Activated T-helper 2 cell treated with anti-CD3 and anti-CD28 coated beads, Interferon-gamma antibody, Interleukin-2, Interleukin-4, amounts not matched to agents 10 μg/mL and 5 μg/mL and 100 μg/mL, durations not matched to agents 14 hours and 24 hours and 36 hours (primary cell): Measurements from ENCODE around the gene UVRAG. TPM values are rescaled to one million over a fixed set of nuclear protein-coding genes. Genes with fewer than 3 reads are reported as not detected.

Experiments used
- DNase-seq: peaks from one replicate; pipeline ENCODE4 v3.0.0; 2021; ENCODE audit warnings: low spot score
- H3K27ac Mint-ChIP-seq: one replicate; pipeline ENCODE4 v1.8.0; 2021; ENCODE audit warnings: mixed read lengths
- H3K27me3 Mint-ChIP-seq: one replicate; pipeline ENCODE4 v1.8.0; 2021; ENCODE audit warnings: low read depth, mixed read lengths
- H3K36me3 Mint-ChIP-seq: one replicate; pipeline ENCODE4 v1.8.0; 2021; ENCODE audit warnings: low read depth, mixed read lengths
- H3K4me1 Mint-ChIP-seq: one replicate; pipeline ENCODE4 v1.8.0; 2021; ENCODE audit warnings: low read depth, mixed read lengths
- H3K4me3 Mint-ChIP-seq: one replicate; pipeline ENCODE4 v1.8.0; 2021; ENCODE audit warnings: low read depth, mild to moderate bottlenecking, moderate library complexity, mixed read lengths
- H3K9me3 Mint-ChIP-seq: one replicate; pipeline ENCODE4 v1.8.0; 2021; ENCODE audit warnings: mixed read lengths
- intact Hi-C: fragments of 100-400 bp; cut with micrococcal nuclease; formaldehyde crosslinking; loops from one replicate; pipeline ENCODE4 v1.15.1; 2023
- total RNA-seq: library from RNA; stranded (reverse); gene quantifications from 2 replicates; pipeline ENCODE4 v1.2.3, GENCODE V29; 2022

Gene UVRAG
- total RNA-seq, 1 donor from 2014 or later = 23.3 TPM

GRCh38 chr11:75790986-75791385, 24.0 kb upstream of the UVRAG start:
- Mint-ChIP-seq H3K4me1 (no peaks in the 10 kb centered on the region), H3K9me3 (no peaks in the 10 kb centered on the region), H3K4me3 (no peak overlapping the region), H3K27me3 (no peaks in the 10 kb centered on the region), H3K27ac (no peak overlapping the region), H3K36me3 (no peaks in the 10 kb centered on the region)
- DNase-seq = no peak
- intact Hi-C loops = no loop called here

- no peak for DNase-seq
- no peak overlapping the region for H3K4me3 Mint-ChIP-seq
- no peaks in the 10 kb centered on the region for H3K36me3 Mint-ChIP-seq
- intact Hi-C loops = no loop called here
- no peak overlapping the region for H3K27ac Mint-ChIP-seq
- no peaks in the 10 kb centered on the region for H3K9me3 Mint-ChIP-seq
- no peaks in the 10 kb centered on the region for H3K27me3 Mint-ChIP-seq
- H3K4me1 Mint-ChIP-seq = no peaks in the 10 kb centered on the region
Measured at GRCh38 chr11:75792127-75792731, 22.8 kb upstream of the UVRAG start.

- DNase-seq = no peak
- intact Hi-C loops = no loop called here
- Mint-ChIP-seq H3K4me3 (no peak overlapping the region), H3K27ac (no peak overlapping the region), H3K36me3 (no peaks in the 10 kb centered on the region), H3K9me3 (no peaks in the 10 kb centered on the region), H3K4me1 (no peaks in the 10 kb centered on the region), H3K27me3 (no peaks in the 10 kb centered on the region)
Measured at GRCh38 chr11:75792997-75793800, 21.8 kb upstream of the UVRAG start.

- H3K4me3 Mint-ChIP-seq = no peak overlapping the region
Measured at GRCh38 chr11:75793966-75794365, 21.0 kb upstream of the UVRAG start.

GRCh38 chr11:75795276-75796090, 19.5 kb upstream of the UVRAG start:
- DNase-seq = no peak
- Mint-ChIP-seq H3K4me1 (no peaks in the 10 kb centered on the region), H3K4me3 (no peak overlapping the region), H3K27ac (no peak overlapping the region), H3K27me3 (no peaks in the 10 kb centered on the region), H3K9me3 (no peaks in the 10 kb centered on the region), H3K36me3 (no peaks in the 10 kb centered on the region)
- intact Hi-C loops = no loop called here

More at GRCh38 chr11:75793966-75794365, 21.0 kb upstream of the UVRAG start:
- no peak overlapping the region for H3K27ac Mint-ChIP-seq
- no peaks in the 10 kb centered on the region for H3K9me3 Mint-ChIP-seq
- DNase-seq = no peak
- H3K27me3 Mint-ChIP-seq = no peaks in the 10 kb centered on the region
- H3K36me3 Mint-ChIP-seq = no peaks in the 10 kb centered on the region
- intact Hi-C loops = no loop called here
- no peaks in the 10 kb centered on the region for H3K4me1 Mint-ChIP-seq

- Mint-ChIP-seq H3K27me3 (no peaks in the 10 kb centered on the region), H3K9me3 (no peaks in the 10 kb centered on the region), H3K27ac (no peak overlapping the region), H3K4me1 (peaks cover 6% of the 10 kb centered on the region), H3K36me3 (no peaks in the 10 kb centered on the region), H3K4me3 (no peak overlapping the region)
- DNase-seq = no peak
- intact Hi-C loops = no loop called here
Measured at GRCh38 chr11:75796091-75796435, 18.9 kb upstream of the UVRAG start.

- no peaks in the 10 kb centered on the region for H3K27me3 Mint-ChIP-seq
- H3K36me3 Mint-ChIP-seq = no peaks in the 10 kb centered on the region
- H3K9me3 Mint-ChIP-seq = no peaks in the 10 kb centered on the region
- no peak overlapping the region for H3K4me3 Mint-ChIP-seq
- H3K27ac Mint-ChIP-seq = no peak overlapping the region
- intact Hi-C loops = no loop called here
- no peak for DNase-seq
- peaks cover 16% of the 10 kb centered on the region for H3K4me1 Mint-ChIP-seq
Measured at GRCh38 chr11:75797116-75797515, 17.9 kb upstream of the UVRAG start.

- H3K36me3 Mint-ChIP-seq = no peaks in the 10 kb centered on the region
Measured at GRCh38 chr11:75797792-75798191, 17.2 kb upstream of the UVRAG start.

GRCh38 chr11:75800136-75800675, 14.8 kb upstream of the UVRAG start:
- peaks cover 22% of the 10 kb centered on the region for H3K4me1 Mint-ChIP-seq
- no peaks in the 10 kb centered on the region for H3K9me3 Mint-ChIP-seq
- H3K27ac Mint-ChIP-seq = no peak overlapping the region
- H3K27me3 Mint-ChIP-seq = no peaks in the 10 kb centered on the region
- DNase-seq = no peak
- no peaks in the 10 kb centered on the region for H3K36me3 Mint-ChIP-seq
- intact Hi-C loops = no loop called here
- no peak overlapping the region for H3K4me3 Mint-ChIP-seq

More at GRCh38 chr11:75797792-75798191, 17.2 kb upstream of the UVRAG start:
- no peak for DNase-seq
- Mint-ChIP-seq H3K27ac (no peak overlapping the region), H3K4me3 (no peak overlapping the region), H3K9me3 (no peaks in the 10 kb centered on the region), H3K27me3 (no peaks in the 10 kb centered on the region), H3K4me1 (peaks cover 21% of the 10 kb centered on the region)
- intact Hi-C loops = no loop called here

GRCh38 chr11:75800728-75801361, 14.2 kb upstream of the UVRAG start:
- H3K9me3 Mint-ChIP-seq = no peaks in the 10 kb centered on the region
- H3K27me3 Mint-ChIP-seq = no peaks in the 10 kb centered on the region
- H3K4me3 Mint-ChIP-seq = no peak overlapping the region
- H3K27ac Mint-ChIP-seq = no peak overlapping the region
- no peaks in the 10 kb centered on the region for H3K36me3 Mint-ChIP-seq
- intact Hi-C loops = no loop called here
- no peak for DNase-seq
- H3K4me1 Mint-ChIP-seq = peaks cover 22% of the 10 kb centered on the region

GRCh38 chr11:75801362-75802020, 13.5 kb upstream of the UVRAG start:
- intact Hi-C loops = loop anchor here (2.0 kb wide), 1 partner anchor 351 kb away; no protein-coding TSS in a partner anchor
- H3K4me3 Mint-ChIP-seq = no peak overlapping the region
- no peak for DNase-seq
- H3K27ac Mint-ChIP-seq = no peak overlapping the region
- H3K36me3 Mint-ChIP-seq = no peaks in the 10 kb centered on the region
- H3K9me3 Mint-ChIP-seq = no peaks in the 10 kb centered on the region
- H3K4me1 Mint-ChIP-seq = peaks cover 22% of the 10 kb centered on the region
- H3K27me3 Mint-ChIP-seq = no peaks in the 10 kb centered on the region
